Measurements from ENCODE around the gene PIGK. TPM values are rescaled to one million over a fixed set of nuclear protein-coding genes. Genes with fewer than 3 reads are reported as not detected.
"Not testable (repeated sequence)": the region's sequence is repeated elsewhere in the genome, so short reads cannot be mapped to it uniquely, and the experiment has no call there.

The PIGK gene
- total and polyA plus RNA-seq, 2 donors from 2014 or later: 31.0 to 38.5 TPM

- DNase-seq (no peak), FAIRE-seq (peak; percentile 56)
- no peak overlapping the region for H3K9ac ChIP-seq (ENCODE audit: low read length in 3 of 3)
- H3K36me3 ChIP-seq (ENCODE audit: control insufficient read depth in 2 of 3, insufficient read depth in 3 of 3, low read length in 3 of 3): no peaks in the 10 kb centered on the region
- intact Hi-C loops (cut with DNase I): no loop called here
- no peaks in the 10 kb centered on the region for H3K27me3 ChIP-seq (ENCODE audit: control insufficient read depth, insufficient read depth, low read length)
- no peaks in the 10 kb centered on the region for H3K9me3 ChIP-seq (ENCODE audit: control insufficient read depth in 2 of 3, insufficient read depth in 1 of 3, low read length in 3 of 3)
- no peak for TF ChIP-seq CTCF (IDR thresholded peaks at IDR 0.05; ENCODE audit: borderline replicate concordance, extremely low read depth, insufficient read depth)
- no peaks in the 10 kb centered on the region for H3K4me1 ChIP-seq (ENCODE audit: control insufficient read depth in 2 of 3, insufficient read depth in 2 of 3, low read depth in 1 of 3, low read length in 3 of 3)
- H3K27ac ChIP-seq (ENCODE audit: low read depth in 2 of 2, low read length in 2 of 2): no peak overlapping the region
- no peak overlapping the region for H3K4me3 ChIP-seq (ENCODE audit: low read length in 3 of 3)
These were observed 18.9 kb downstream of the PIGK start for GRCh38 chr1:77200293-77200692.

- TF ChIP-seq CTCF (IDR thresholded peaks at IDR 0.05; ENCODE audit: borderline replicate concordance, extremely low read depth, insufficient read depth): no peak
- no peaks in the 10 kb centered on the region for H3K27me3 ChIP-seq (ENCODE audit: control insufficient read depth, insufficient read depth, low read length)
- no peak for FAIRE-seq
These were observed 21.9 kb downstream of the PIGK start for GRCh38 chr1:77197351-77197750.

GRCh38 chr1:77193951-77194350 lies 25.3 kb downstream of the PIGK start:
- Histone ChIP-seq H3K27ac (ENCODE audit: low read depth in 2 of 2, low read length in 2 of 2) (no peak overlapping the region), H3K4me1 (ENCODE audit: control insufficient read depth in 2 of 3, insufficient read depth in 2 of 3, low read depth in 1 of 3, low read length in 3 of 3) (no peaks in the 10 kb centered on the region), H3K4me3 (ENCODE audit: low read length in 3 of 3) (no peak overlapping the region), H3K36me3 (ENCODE audit: control insufficient read depth in 2 of 3, insufficient read depth in 3 of 3, low read length in 3 of 3) (no peaks in the 10 kb centered on the region), H3K27me3 (ENCODE audit: control insufficient read depth, insufficient read depth, low read length) (no peaks in the 10 kb centered on the region), H3K9me3 (ENCODE audit: control insufficient read depth in 2 of 3, insufficient read depth in 1 of 3, low read length in 3 of 3) (no peaks in the 10 kb centered on the region), H3K9ac (ENCODE audit: low read length in 3 of 3) (no peak overlapping the region)
- no peak for TF ChIP-seq CTCF (IDR thresholded peaks at IDR 0.05; ENCODE audit: borderline replicate concordance, extremely low read depth, insufficient read depth)
- FAIRE-seq (no peak), DNase-seq (no peak)
- intact Hi-C loops (cut with DNase I): no loop called here

More at GRCh38 chr1:77197351-77197750, 21.9 kb downstream of the PIGK start:
- no peaks in the 10 kb centered on the region for H3K9me3 ChIP-seq (ENCODE audit: control insufficient read depth in 2 of 3, insufficient read depth in 1 of 3, low read length in 3 of 3)
- H3K9ac ChIP-seq (ENCODE audit: low read length in 3 of 3): no peak overlapping the region
- intact Hi-C loops (cut with DNase I): no loop called here
- no peak overlapping the region for H3K27ac ChIP-seq (ENCODE audit: low read depth in 2 of 2, low read length in 2 of 2)
- no peak for DNase-seq
- no peaks in the 10 kb centered on the region for H3K4me1 ChIP-seq (ENCODE audit: control insufficient read depth in 2 of 3, insufficient read depth in 2 of 3, low read depth in 1 of 3, low read length in 3 of 3)
- no peaks in the 10 kb centered on the region for H3K36me3 ChIP-seq (ENCODE audit: control insufficient read depth in 2 of 3, insufficient read depth in 3 of 3, low read length in 3 of 3)
- no peak overlapping the region for H3K4me3 ChIP-seq (ENCODE audit: low read length in 3 of 3)

- Histone ChIP-seq H3K9ac (ENCODE audit: low read length in 3 of 3) (no peak overlapping the region), H3K4me3 (ENCODE audit: low read length in 3 of 3) (no peak overlapping the region), H3K27me3 (ENCODE audit: control insufficient read depth, insufficient read depth, low read length) (no peaks in the 10 kb centered on the region), H3K36me3 (ENCODE audit: control insufficient read depth in 2 of 3, insufficient read depth in 3 of 3, low read length in 3 of 3) (no peaks in the 10 kb centered on the region), H3K9me3 (ENCODE audit: control insufficient read depth in 2 of 3, insufficient read depth in 1 of 3, low read length in 3 of 3) (no peaks in the 10 kb centered on the region), H3K4me1 (ENCODE audit: control insufficient read depth in 2 of 3, insufficient read depth in 2 of 3, low read depth in 1 of 3, low read length in 3 of 3) (no peaks in the 10 kb centered on the region), H3K27ac (ENCODE audit: low read depth in 2 of 2, low read length in 2 of 2) (no peak overlapping the region)
- TF ChIP-seq CTCF (IDR thresholded peaks at IDR 0.05; ENCODE audit: borderline replicate concordance, extremely low read depth, insufficient read depth): no peak
- intact Hi-C loops (cut with DNase I): no loop called here
- DNase-seq: no peak
- FAIRE-seq: no peak
These were observed 30.5 kb downstream of the PIGK start for GRCh38 chr1:77188770-77189169.

- H3K9me3 ChIP-seq (ENCODE audit: control insufficient read depth in 2 of 3, insufficient read depth in 1 of 3, low read length in 3 of 3); H3K9ac ChIP-seq (ENCODE audit: low read length in 3 of 3); H3K4me1 ChIP-seq (ENCODE audit: control insufficient read depth in 2 of 3, insufficient read depth in 2 of 3, low read depth in 1 of 3, low read length in 3 of 3); H3K36me3 ChIP-seq (ENCODE audit: control insufficient read depth in 2 of 3, insufficient read depth in 3 of 3, low read length in 3 of 3); H3K4me3 ChIP-seq (ENCODE audit: low read length in 3 of 3); DNase-seq; H3K27me3 ChIP-seq (ENCODE audit: control insufficient read depth, insufficient read depth, low read length); intact Hi-C loops (cut with DNase I); FAIRE-seq; H3K27ac ChIP-seq (ENCODE audit: low read depth in 2 of 2, low read length in 2 of 2): not testable (repeated sequence)
These were observed 32.3 kb downstream of the PIGK start for GRCh38 chr1:77186907-77187306.

Data from kidney (tissue), 14 donors.